GM19468 (cell line): ENCODE results near the gene RPAP2.
"Not testable (repeated sequence)": the region's sequence is repeated elsewhere in the genome, so short reads cannot be mapped to it uniquely, and the experiment has no call there.

Source experiments
- ATAC-seq: cut with Tn5 transposase; IDR thresholded peaks from one replicate; pipeline ENCODE4 v1.9.1; 2021; ENCODE audit warnings: mild to moderate bottlenecking, moderate library complexity, moderate number of reproducible peaks; ENCODE audit not compliant: unreplicated experiment; ENCODE audit errors: extremely low read depth

Gene RPAP2

GRCh38 chr1:92298573-92299476, at the start of gene RPAP2, which contains the start of gene GLMN:
Gene RPAP2, plus strand, starts transcription at chr1:92299059. Its CDS starts 15 bp downstream, at chr1:92299074.
Gene GLMN, minus strand, starts transcription at chr1:92298987. Its CDS starts 988 bp downstream, at chr1:92297999.
- ATAC-seq: peak; percentile 94

GRCh38 chr1:92254714-92255113, 44.1 kb upstream of the RPAP2 start:
- not testable (repeated sequence) for ATAC-seq

- ATAC-seq: no peak
These were observed 39.5 kb upstream of the RPAP2 start for GRCh38 chr1:92259350-92259749.

DNA sequence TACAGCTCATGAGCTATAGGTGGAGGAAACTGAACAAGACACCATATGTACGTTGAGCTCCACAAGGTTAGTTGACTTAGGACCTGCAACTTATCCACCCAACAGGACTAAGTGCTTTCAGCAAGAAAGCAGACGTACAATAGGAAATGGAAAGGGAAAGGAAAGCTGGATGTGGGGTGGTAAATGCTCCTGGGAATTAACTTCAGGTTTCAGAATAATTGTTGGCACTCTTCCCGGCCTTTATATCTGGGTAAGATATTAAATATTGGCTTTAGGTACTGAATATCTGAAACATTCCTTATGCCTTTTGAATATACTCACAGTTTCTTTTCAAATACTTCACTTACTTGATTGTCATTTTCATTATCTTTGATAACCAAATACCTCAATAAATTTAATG, 36.3 kb upstream of the RPAP2 start:
- ATAC-seq: no peak

DNA sequence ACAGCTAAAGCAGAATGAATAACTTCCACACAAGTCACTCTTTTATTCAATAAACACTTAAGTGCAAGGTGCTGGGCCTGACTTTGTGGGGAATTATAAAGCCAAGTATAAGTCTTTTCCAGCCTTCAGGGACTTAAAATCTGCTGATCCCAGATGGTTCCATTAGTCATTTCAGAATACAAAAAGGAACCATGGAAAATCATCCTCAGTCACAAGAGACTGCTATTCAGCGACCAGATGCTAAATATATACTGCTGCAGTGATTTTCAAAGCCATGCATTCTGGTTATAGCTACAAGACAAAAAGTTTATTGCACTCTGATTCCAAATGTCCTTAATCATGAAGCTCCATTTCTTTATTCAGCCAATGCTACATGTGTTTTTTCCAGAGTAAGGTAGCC, 25.8 kb upstream of the RPAP2 start:
- ATAC-seq: no peak

DNA sequence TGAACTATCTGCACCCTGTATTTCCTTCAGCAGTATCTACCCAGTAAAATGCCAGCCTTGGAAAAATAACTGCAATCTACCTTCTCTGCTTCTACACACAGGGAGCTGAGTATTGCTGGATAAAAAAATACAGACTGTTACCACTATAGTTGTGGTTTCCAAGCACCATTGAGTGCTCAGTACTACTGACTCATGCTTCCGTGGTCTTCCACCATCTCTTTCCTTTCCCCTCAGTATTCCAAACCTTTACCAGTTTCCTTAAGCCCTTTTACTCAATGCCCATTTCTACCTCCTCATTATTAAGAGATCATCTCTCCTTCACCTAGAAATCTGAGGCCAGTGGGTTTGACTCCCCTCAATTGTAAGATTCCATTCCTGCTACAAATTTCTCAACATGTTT, 23.9 kb upstream of the RPAP2 start:
- no peak for ATAC-seq

DNA sequence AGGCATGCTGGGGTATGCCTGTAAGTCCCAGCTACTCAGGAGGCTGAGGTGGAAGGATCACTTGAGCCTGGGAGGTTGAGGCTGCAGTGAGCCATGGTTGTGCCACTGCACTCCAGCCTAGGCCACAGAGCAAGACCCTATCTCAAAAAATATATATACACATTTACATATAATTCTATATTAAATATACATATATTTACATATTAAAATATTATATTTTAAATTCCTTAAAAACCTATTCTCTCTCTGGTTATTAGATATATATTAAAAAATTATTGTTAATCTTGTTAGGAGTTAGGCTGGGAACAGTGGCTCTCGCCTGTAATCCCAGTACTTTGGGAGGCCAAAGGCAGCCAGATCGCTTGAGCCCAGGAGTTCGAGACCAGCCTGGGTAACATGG, 22.8 kb upstream of the RPAP2 start:
- ATAC-seq: no peak

- no peak for ATAC-seq
These were observed 21.6 kb upstream of the RPAP2 start for GRCh38 chr1:92277105-92277723.

GRCh38 chr1:92279781-92280180, 19.1 kb upstream of the RPAP2 start:
- not testable (repeated sequence) for ATAC-seq

DNA sequence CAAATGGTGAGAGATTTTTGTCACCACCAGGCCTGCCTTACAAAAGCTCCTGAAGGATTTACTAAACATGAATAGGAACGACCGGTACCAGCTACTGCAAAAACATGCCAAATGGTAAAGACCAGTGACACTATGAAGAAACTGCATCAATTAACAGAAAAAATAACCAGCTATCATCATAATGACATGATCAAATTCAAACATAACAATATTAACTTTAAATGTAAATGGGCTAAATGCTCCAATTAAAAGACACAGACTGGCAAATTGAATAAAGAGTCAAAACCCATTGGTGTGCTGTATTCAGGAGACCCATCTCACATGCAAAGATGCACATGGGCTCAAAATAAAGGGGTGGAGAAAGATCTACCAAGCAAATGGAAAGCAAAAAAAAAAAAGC, 17.4 kb upstream of the RPAP2 start:
- ATAC-seq: not testable (repeated sequence)

- ATAC-seq: no peak
These were observed 7.4 kb upstream of the RPAP2 start for GRCh38 chr1:92291372-92291999.

DNA sequence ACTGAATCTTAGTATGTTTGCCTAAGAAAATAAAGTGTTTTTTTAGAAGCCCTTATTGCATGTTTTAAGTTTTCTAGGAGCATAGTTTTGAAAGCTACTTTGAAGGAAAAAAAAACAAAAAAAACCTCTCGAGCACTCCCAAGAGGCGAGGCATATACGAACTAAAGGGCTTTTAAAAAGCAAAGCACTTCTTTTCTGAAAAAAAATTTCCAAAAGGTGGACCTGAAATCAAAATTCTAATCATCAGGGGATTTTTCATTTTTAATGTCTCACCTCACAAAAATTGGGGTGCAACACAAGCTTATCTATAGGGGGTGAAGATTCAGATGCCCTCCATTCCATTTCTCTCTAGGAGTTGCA, 666 bp upstream of the RPAP2 start:
- ATAC-seq: no peak

- ATAC-seq: no peak
These were observed 755 bp downstream of the RPAP2 start for GRCh38 chr1:92299477-92300150.

- ATAC-seq: no peak
These were observed 2.2 kb downstream of the RPAP2 start for GRCh38 chr1:92301021-92301420.

DNA sequence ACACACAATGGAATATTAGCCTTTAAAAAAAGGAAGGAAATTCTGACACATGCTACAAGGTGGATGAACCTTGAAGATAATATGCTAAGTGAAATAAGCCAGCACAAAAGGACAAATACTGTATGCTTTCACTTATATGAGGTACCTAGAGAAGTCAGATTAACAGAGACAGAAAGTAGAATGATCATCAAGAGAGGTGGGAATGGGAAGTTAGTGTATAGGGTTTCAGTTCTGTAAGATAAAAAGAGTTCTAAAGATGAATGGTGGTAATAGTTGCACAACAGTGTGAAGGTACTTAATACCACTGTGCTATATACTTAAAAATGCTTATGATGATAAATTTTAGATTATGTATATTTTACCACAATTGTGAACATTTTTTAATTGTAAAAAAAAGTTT, 7.2 kb downstream of the RPAP2 start:
- ATAC-seq: no peak

DNA sequence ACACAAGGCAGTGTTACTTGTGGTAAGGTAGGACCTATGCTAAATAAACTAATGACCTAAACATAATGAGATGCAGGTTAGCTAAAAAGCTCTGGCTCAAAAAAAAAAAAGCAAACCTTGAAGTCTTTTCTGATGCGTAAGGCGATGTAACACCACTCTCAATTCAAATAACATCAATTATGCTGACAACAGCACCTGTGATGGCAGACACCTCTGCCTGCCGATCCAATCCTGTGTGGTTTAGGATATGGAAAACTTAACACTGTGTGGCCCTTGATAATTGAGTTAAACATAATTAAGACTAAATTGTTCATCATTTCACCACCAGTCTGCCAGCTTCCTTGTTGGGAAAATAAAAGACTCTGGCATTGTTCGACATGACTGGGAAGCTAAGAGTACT, 9.1 kb downstream of the RPAP2 start:
- no peak for ATAC-seq

DNA sequence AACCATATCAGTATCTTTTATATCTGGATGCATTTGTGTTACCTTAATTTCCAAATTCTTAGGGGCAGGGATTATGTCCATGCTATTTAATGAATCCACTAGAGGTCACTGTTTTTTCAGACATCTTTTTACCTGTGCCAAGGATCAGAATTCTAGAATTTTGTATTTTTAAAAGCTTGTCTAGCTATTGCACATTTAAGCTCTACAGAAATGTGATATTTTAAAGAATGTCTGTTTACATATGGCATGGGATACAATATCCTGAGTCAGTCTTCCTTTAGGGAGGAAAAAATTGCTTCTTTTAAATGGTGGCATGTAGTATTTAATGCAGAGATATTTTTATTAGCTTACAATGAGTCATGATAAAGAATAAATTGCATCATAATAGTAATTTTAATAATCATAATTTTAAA, 11.3 kb downstream of the RPAP2 start:
- ATAC-seq: no peak

- no peak for ATAC-seq
These were observed 15.2 kb downstream of the RPAP2 start for GRCh38 chr1:92314024-92314423.

DNA sequence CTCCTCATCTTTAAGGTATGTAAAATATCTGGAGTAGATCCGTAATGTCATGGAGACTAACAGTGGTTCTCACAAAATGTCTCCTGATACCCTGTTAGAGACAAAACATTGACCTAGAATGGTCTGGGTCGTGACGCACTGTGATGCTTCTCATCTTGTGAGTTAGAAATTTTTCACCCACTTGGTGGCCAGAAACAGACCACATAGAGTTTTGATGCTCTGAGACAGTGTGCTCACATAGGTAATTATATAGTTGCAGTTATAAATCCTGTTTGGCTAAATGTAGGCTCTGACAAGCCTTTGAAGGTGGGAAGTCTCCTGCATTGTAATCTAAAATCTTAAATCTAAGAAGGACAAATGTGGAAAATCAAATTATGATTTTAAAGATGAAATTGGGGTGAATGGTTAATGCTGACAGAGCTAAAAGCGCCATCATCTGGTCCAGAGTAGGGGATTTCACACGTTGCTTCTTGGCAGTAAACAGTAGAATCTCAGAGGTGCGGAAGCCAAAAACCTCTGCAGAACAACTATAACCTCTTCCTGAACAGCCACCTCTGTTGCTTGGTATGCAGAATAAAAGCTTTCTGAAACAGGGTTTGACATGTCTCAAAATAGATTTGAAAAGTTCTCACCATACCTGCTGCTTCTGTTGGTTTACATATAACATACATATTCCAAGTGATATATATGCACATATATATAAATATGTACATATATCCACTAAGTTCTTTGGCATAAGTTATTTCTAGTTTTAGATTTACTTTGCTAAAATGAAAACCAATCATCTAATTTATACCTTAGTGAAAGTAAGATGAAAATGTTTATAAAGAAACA, 17.1 kb downstream of the RPAP2 start:
- ATAC-seq: no peak
